LNCaP clone FGC (cell line): ENCODE data around the gene CHST2.
"Not testable (repeated sequence)": the region's sequence is repeated elsewhere in the genome, so short reads cannot be mapped to it uniquely, and the experiment has no call there.

ENCODE experiments used
- DNase-seq: peaks from one replicate; pipeline ENCODE4 v3.0.0-alpha.2; 2011; ENCODE audit warnings: low read depth
- H3K4me3 ChIP-seq: 2 replicates; pipeline ENCODE4 v1.5.1; 2011; ENCODE audit warnings: mild to moderate bottlenecking, low read depth, low read length, control low read depth
- CTCF ChIP-seq: IDR thresholded peaks from 2 replicates; pipeline ENCODE4 v1.5.1; 2012; ENCODE audit warnings: mild to moderate bottlenecking; ENCODE audit not compliant: control insufficient read depth, insufficient read depth; ENCODE audit errors: extremely low read depth

CHST2 gene

DNA sequence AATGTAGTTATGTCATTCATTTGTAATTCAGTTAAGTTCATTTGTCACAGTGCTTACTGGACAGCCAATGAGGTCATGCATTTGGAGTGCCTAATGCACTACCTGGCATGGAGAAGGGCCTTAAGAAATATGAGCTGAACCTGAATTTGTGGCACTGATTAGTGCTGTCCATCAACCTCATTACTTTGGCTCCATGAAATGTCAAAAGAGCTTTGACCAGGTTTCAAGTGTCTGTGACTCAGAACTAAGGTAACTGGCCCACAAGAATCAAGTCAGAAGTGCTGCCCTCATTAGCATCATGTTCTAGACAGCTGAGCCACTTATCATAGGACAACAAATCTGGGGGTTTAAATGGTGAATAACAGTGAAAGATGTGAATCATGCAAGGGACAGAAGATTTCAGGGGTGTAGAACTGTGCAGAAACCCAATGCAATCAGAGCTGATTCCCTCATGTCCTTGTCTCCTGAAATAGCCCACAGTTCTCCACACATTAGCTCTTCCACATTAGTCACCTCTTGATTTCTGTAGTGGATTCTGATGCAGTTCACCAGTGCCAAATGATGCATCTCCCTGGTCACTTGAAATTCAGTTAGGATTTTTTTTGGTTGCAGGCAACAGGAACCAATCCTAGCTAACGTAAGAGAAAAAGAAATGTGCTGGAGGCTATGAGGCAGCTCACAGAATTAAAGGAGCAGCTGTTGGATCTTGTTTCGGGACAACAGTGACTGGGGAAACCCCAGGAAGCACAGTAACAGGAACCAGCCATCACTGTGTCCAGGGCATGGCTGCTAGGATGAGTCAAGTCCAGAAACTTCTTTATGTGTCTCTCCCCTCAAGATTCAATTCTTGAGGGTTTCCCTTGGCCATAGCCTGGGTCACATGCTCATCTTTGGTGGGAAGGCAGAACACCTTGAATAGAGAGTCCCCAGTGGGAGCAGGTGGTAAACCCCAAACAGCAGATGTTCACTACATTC lies 38.7 kb downstream of the CHST2 start:
- no peak for DNase-seq
- no peak for TF ChIP-seq CTCF
- no peak overlapping the region for H3K4me3 ChIP-seq

DNA sequence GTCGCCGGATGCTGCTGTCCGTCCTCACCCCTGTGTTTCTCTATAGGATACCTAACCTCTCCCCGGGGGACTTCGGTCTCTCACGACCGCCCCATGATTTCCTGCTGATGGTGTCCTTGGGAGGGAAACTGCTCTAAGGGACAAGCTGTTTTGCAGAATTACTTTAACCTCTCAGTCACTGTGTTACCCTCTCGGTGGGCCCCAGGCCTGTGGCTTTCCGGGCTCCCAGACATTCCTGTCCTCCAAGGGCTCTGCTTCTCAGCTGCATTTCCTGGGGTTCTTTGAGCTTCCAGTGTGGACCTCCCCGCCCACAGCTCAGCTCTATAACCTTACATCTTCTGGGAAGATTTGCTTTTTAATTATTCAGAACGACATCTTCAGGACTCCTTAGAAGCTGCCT lies 40.9 kb downstream of the CHST2 start:
- H3K4me3 ChIP-seq, result no peak overlapping the region
- TF ChIP-seq CTCF, result no peak
- DNase-seq, result no peak

GRCh38 chr3:143163562-143164100 lies 44.1 kb downstream of the CHST2 start:
- no peak overlapping the region for H3K4me3 ChIP-seq
- TF ChIP-seq CTCF, result no peak
- no peak for DNase-seq

- DNase-seq, result no peak
- no peak overlapping the region for H3K4me3 ChIP-seq
- no peak for TF ChIP-seq CTCF
Measured at GRCh38 chr3:143165211-143165610, 45.6 kb downstream of the CHST2 start.

GRCh38 chr3:143165612-143166285 lies 46.2 kb downstream of the CHST2 start:
- H3K4me3 ChIP-seq, DNase-seq: not testable (repeated sequence)

- DNase-seq, result no peak
Measured at GRCh38 chr3:143166376-143166775, 46.8 kb downstream of the CHST2 start.

More at GRCh38 chr3:143166376-143166775, 46.8 kb downstream of the CHST2 start:
- no peak for TF ChIP-seq CTCF
- H3K4me3 ChIP-seq, result no peak overlapping the region
